GM08714 (cell line): Measurements from ENCODE around the gene DUSP12.

Experiments
- H3K4me3 ChIP-seq: fragments of 200-500 bp; sonication (Bioruptor generic); 2 replicates; pipeline ENCODE4 v1.5.1; 2014; ENCODE audit warnings: mild to moderate bottlenecking, low read length, inconsistent platforms
- ZNF274 ChIP-seq: IDR thresholded peaks from 2 replicates; pipeline ENCODE4 v1.6.1; 2012; ENCODE audit warnings: mild to moderate bottlenecking, low read depth, low read length

The DUSP12 gene, protein sequence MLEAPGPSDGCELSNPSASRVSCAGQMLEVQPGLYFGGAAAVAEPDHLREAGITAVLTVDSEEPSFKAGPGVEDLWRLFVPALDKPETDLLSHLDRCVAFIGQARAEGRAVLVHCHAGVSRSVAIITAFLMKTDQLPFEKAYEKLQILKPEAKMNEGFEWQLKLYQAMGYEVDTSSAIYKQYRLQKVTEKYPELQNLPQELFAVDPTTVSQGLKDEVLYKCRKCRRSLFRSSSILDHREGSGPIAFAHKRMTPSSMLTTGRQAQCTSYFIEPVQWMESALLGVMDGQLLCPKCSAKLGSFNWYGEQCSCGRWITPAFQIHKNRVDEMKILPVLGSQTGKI

GRCh38 chr1:161749509-161750407 lies at the start of gene DUSP12:
Gene DUSP12 (plus strand): TSS chr1:161749786. CDS start chr1:161749802, 16 bp downstream.
- no peak for TF ChIP-seq ZNF274
- H3K4me3 ChIP-seq: peak within 1 kb of the TSS; percentile 78

GRCh38 chr1:161702250-161702649 lies 47.3 kb upstream of the DUSP12 start:
- no peak overlapping the region for H3K4me3 ChIP-seq
- TF ChIP-seq ZNF274: no peak

GRCh38 chr1:161705537-161705936 lies 44.0 kb upstream of the DUSP12 start:
- TF ChIP-seq ZNF274: no peak
- H3K4me3 ChIP-seq: no peak overlapping the region; the same call in 1 of the 2 replicates

DNA sequence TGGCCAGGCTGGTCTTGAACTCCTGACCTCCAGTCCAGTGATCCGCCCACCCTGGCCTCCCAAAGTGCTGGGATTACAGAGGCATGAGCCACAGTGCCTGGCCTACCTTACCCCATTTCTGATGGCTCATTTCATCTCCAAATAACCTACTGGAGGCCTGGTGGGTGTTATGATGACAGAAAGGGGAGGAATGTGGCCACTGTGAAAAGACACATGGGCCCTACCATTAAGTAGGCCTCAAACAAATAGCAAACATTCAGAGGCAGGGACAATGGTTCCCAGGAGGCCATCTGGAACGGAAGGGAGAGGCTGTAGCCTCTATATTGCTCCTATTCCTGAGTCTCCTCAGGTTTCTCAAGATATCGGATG lies 43.5 kb upstream of the DUSP12 start:
- TF ChIP-seq ZNF274: no peak
- H3K4me3 ChIP-seq: peak overlapping the region; percentile 99; the same call in 1 of the 2 replicates

DNA sequence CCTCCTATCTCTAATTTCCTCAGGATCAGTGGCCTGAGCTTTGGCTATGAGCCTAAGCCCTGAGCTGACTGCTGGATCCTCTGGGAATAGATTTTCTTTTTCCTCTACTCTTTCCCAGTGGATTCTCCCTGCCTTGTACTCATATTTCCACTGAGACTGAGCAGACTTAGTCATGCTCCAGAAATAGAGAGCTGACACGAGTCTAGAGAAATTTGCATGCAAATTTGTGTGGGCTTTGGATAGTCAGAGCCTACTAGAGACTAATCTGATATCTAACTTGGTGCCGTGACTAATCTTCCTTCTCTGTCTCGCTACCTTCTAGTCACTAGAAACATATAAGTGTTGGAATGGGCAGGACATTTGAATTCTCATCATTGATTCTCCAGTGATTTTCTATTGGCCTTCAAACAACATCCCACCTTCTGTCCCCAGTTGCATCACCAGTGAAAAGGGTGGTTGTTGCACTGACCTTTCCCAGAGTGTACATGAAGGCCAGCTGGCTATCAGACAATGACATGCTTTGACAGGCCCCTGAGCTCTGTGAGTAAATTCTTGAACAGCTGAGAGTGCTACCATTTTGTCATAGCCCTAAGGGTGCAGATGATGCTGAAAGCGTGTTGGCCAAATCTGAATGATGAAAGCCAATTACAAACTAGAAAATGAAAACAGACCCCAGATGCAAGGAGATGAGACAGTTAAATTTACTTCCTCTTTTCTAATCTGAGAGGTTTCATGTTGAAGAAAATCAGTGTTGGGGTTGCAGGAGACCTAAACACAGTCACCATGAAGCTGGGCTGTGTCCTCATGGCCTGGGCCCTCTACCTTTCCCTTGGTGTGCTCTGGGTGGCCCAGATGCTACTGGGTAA lies 42.9 kb upstream of the DUSP12 start, which contains the start of gene FCRLA:
TSS of gene FCRLA (plus strand) at position 748 of the 866 bp plus-strand sequence. CDS start at position 784, 36 bp downstream.
- H3K4me3 ChIP-seq: peak within 1 kb of the TSS; percentile 99

DNA sequence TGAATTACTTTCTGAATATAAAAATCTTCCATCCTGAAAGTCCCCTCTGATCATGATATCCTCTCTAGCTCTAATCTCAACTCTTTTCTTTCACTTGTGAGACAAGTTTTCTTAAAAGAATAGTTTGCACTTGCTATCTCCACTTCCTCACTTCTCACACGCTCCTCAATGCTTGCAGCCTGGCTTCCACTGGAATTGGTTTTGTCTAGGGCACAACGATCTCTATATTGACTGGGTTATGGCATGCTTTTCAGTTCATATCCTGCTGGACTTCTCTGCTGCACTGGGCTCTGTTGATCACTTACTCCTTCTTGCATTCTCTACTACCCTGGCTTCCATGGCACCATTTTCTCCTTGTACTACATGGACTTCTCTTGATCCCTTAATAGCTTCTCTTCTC lies 42.1 kb upstream of the DUSP12 start:
- peak overlapping the region; percentile 99 for H3K4me3 ChIP-seq
- TF ChIP-seq ZNF274: no peak

More for the DNA sequence above, 42.9 kb upstream of the DUSP12 start, which contains the start of gene FCRLA:
- TF ChIP-seq ZNF274: no peak

DNA sequence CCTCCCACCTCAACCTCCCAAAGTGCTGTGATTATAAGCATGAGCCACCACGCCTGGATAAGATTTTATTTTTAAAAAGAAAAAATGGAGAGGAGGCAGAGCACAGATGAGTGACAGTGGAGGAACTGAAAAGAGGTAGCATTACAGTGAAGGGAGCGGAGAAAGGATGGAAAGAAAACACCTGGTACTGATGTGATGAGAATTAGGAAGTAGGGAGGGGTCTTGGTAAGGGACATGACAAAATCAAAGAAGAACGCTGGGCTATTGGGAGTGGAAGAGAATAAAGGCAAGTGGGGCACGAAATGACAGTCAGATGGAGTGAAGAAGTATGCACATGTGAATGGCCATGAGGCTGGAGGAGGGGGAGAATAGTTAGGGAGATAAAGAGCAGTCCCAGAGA lies 40.2 kb upstream of the DUSP12 start:
- TF ChIP-seq ZNF274: no peak
- H3K4me3 ChIP-seq: peak overlapping the region; percentile 99

- no peak overlapping the region for H3K4me3 ChIP-seq
Observed at GRCh38 chr1:161710560-161710959, 39.0 kb upstream of the DUSP12 start.

DNA sequence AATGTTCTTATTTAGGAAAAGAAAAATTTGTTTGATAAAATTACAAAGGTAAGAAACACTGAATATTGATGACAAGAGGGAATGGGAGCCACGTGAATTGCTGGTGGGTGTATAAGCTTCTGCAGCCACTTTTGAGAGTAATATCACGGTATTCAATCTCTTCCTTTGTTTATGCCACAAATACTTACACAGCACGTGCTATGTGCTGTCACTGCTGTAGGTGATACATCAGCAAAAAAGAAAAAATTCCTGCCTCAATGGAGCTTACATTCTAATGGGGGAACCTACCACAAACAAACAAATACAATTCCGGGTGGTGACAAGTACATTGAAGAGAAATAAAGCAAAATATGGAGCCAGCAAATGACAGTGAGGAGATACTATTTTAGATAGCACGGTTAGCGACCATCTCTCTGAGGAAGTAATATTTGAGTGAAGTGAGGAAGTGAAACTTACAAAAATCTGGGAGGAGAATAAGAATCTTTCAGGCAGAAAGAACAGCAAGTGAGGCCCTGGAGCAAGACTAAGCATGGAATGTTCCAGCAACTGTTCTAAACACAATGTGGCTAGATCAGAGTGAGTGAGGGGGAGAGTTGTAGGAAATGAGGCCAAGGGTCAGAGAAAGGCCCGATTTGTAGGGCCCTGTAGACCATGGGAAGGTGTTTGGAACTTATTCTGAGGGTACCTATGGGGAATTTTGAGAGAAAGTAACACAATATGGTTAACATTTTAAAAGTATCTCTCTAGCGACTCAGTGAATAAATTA lies 30.8 kb upstream of the DUSP12 start:
- TF ChIP-seq ZNF274: no peak
- H3K4me3 ChIP-seq: peak overlapping the region; percentile 14; the same call in 1 of the 2 replicates

More at GRCh38 chr1:161710560-161710959, 39.0 kb upstream of the DUSP12 start:
- no peak for TF ChIP-seq ZNF274

GRCh38 chr1:161719325-161719611 lies 30.3 kb upstream of the DUSP12 start:
- H3K4me3 ChIP-seq: no peak overlapping the region; the same call in 1 of the 2 replicates
- no peak for TF ChIP-seq ZNF274

GRCh38 chr1:161720422-161720821 lies 29.2 kb upstream of the DUSP12 start:
- no peak overlapping the region for H3K4me3 ChIP-seq
- no peak for TF ChIP-seq ZNF274

DNA sequence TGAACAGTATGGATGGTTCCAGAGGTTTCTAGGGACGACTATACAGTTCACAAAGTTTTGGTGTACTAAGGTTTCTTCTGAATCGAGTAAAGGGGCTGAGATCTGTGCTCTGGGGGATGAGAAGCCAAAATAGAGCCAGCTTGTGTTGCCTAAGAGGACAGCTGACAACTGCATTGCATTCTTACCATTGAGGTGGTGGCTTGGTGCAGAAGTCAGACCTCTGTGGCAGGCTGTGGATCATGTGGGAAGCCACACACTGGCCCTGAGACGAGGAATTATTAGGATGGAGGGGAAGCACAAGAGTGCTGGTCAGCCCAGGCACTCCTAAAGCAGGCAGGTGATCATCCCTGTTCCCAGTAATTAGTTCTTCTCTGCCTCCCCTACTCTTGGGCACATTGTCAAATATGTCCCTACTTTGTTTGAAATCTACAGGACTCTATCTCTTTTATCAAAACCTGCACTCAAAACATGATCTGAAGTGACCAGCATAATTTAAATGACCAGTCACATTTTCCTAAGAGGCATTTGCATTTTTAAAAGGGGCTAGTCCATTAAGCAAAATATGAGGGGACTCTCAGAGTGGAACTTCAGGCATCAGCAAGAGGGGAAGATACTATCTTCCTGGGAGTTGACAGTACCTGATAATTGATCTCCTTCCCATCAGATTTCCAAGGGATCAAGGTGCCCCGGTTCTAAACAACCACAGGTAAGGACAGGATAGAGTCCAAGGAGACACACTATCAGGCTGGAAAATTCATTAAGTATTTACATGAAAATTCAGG lies 28.4 kb upstream of the DUSP12 start, which contains the start of gene FCRLB:
TSS of gene FCRLB (plus strand) at position 589 of the 782 bp plus-strand sequence. CDS start 1,129 bp downstream, outside the sequence.
- TF ChIP-seq ZNF274: no peak
- H3K4me3 ChIP-seq: no peak within 1 kb of the TSS
